GM19438 (cell line): ENCODE results near the gene TRIM22.
A peak's percentile ranks its signal among the peaks of the same experiment; 100 is the strongest.
"Not testable (repeated sequence)": the region's sequence is repeated elsewhere in the genome, so short reads cannot be mapped to it uniquely, and the experiment has no call there.

ENCODE experiments used
- ATAC-seq: cut with Tn5 transposase; IDR thresholded peaks from one replicate; pipeline ENCODE4 v1.9.1; 2021; ENCODE audit warnings: low read depth; ENCODE audit not compliant: unreplicated experiment

Gene TRIM22, protein sequence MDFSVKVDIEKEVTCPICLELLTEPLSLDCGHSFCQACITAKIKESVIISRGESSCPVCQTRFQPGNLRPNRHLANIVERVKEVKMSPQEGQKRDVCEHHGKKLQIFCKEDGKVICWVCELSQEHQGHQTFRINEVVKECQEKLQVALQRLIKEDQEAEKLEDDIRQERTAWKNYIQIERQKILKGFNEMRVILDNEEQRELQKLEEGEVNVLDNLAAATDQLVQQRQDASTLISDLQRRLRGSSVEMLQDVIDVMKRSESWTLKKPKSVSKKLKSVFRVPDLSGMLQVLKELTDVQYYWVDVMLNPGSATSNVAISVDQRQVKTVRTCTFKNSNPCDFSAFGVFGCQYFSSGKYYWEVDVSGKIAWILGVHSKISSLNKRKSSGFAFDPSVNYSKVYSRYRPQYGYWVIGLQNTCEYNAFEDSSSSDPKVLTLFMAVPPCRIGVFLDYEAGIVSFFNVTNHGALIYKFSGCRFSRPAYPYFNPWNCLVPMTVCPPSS

DNA sequence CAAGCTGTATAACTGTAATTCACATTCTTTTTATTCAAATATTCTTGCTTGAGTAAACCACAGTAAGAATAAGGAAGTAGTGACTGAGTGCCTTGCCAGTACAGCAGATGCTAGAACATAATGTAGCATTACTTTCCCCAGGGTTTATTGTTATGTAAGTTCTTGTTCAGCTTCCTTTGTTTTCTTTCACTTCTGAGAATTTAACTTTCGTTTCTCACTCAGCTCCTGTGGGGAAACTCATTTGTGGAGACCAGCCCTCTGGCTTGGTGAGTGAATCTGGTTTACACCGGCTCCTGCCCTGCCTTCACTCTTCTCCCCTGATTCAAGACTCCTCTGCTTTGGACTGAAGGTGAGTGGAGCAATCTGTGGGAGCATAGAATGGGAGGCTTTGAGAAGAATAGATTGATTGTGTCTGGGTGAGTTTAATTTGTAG is at the start of gene TRIM22:
Gene TRIM22 (plus strand): TSS at position 240 of the 433 bp plus-strand sequence. CDS start 6,443 bp downstream, outside the sequence.
- peak; percentile 63 for ATAC-seq

- no peak for ATAC-seq
Observed at GRCh38 chr11:5639953-5640352, 49.6 kb upstream of the TRIM22 start.

DNA sequence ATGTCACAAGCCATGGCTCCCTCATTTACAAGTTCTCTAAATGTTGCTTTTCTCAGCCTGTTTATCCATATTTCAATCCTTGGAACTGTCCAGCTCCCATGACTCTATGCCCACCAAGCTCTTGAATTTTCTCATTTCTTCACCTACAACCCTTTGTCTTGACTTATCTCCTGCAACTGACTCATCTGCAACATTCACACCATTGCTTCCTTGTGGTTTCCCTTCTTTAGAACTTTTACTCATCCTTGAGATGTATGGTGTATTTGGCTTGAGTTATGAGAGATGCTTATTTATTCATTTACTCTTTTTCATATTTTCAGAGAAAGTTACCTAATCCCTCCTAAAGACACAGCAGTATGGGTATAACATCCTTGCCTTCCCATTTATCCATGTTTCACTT is 46.0 kb upstream of the TRIM22 start:
- no peak for ATAC-seq

DNA sequence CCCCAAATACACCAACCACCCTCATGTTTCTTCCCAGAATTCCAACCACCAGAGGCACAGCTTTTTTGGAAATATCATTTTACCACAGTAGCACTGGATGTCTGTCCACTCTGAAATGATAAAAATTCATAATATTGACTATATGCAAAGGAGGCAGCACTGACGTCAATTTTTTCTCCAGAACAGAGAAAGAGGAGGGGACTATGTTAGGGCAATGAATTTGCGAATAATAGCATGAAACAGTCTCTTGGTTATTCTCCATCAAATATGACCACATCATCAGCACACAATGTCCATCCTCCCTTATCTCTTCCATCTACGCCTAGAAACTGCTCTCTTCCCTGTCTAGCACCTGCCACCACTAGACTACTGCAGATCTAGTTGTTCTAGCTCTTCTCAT is 43.5 kb upstream of the TRIM22 start:
- no peak for ATAC-seq

GRCh38 chr11:5655474-5655873 is 34.1 kb upstream of the TRIM22 start:
- ATAC-seq = no peak

GRCh38 chr11:5656956-5657355 is 32.6 kb upstream of the TRIM22 start:
- not testable (repeated sequence) for ATAC-seq

- ATAC-seq = no peak
Observed at GRCh38 chr11:5658318-5658717, 31.3 kb upstream of the TRIM22 start.

- no peak for ATAC-seq
Observed at GRCh38 chr11:5663511-5663910, 26.1 kb upstream of the TRIM22 start.

GRCh38 chr11:5665051-5665570 is 24.5 kb upstream of the TRIM22 start:
- ATAC-seq = no peak

GRCh38 chr11:5665746-5666401 is 23.7 kb upstream of the TRIM22 start:
- ATAC-seq = no peak

DNA sequence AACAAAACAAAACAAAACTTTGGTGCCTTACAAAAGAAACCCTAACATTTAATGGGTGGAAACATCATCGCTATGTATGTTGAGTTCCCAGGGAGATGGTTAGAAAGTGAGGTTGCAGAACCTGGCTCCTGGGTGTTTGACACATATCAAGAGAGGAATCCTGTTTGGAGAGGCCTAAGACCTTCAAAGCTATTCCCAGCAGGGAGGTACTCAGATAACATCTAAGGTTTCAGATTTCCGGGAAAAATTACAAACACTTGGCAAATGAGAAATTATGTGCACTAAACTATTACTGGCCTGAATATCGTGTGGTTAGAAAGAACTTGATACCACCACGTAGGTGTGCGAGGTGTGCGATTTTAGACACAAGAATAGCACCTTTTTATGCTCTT is 23.2 kb upstream of the TRIM22 start:
- no peak for ATAC-seq

DNA sequence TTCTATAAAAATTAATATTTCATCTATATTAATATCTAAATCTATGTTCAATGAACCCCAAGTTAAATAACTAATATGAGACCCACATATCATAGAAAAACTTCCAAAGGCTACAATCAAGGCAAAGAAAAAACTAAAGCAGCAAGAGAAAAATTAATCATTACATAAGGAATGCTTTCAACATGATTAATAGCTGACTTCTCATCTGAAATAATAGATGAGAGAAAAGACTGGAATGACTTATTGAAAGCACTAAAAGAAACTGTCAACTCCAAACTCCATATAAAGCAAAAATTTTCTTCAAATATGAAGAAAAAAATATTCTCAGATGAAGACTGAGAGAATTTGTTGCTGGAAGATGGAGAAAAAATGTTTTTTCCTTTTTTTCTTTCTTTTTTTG is 17.8 kb upstream of the TRIM22 start:
- ATAC-seq = no peak

DNA sequence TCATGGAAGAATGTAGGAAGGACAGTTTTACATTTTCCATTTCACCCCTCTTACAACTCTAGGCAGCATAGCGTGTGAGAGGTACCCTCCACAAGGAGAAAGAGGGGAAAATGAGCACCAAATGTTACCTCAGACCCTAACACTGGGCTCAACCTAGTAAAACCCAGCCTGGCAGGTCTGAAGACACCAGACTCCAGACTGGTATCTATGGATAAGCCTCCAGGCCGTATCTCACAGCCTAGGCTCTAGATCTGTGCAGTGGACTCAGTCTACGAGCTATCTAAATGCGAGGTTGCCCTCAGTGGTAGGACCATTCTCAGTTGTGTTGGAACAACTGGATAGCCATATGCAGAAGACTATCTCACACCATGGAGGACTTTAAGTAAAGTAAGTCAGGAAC is 15.2 kb upstream of the TRIM22 start:
- no peak for ATAC-seq

DNA sequence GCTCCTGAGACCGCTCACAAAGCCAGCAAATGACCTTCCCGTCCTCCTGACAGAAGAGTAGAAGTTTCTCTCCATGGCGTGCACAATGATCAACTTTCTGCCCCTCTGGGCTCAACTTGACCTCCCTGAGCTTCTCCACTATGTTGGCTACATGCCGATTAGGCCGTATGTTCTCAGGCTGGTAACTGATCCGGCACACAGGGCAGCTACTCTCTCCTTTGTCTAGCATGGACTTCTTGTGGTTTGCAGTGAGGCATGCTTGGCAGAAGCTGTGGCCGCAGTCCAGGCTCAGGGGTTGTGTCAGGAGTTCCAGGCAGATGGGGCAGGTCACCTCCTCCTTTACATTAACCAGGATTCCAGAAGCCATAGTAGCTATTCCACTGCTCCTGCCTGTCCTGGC is 9.8 kb upstream of the TRIM22 start:
- ATAC-seq = no peak

GRCh38 chr11:5682890-5683441 is 6.6 kb upstream of the TRIM22 start:
- not testable (repeated sequence) for ATAC-seq

GRCh38 chr11:5683620-5684019 is 6.0 kb upstream of the TRIM22 start:
- not testable (repeated sequence) for ATAC-seq

GRCh38 chr11:5684036-5684645 is 5.4 kb upstream of the TRIM22 start:
- ATAC-seq = peak; percentile 16

- ATAC-seq = peak; percentile 73
Observed at GRCh38 chr11:5684646-5685362, 4.8 kb upstream of the TRIM22 start, which contains the start of gene TRIM5. Gene TRIM5, minus strand, starts transcription at chr11:5685074. Its CDS starts 4,897 bp downstream, at chr11:5680177.

DNA sequence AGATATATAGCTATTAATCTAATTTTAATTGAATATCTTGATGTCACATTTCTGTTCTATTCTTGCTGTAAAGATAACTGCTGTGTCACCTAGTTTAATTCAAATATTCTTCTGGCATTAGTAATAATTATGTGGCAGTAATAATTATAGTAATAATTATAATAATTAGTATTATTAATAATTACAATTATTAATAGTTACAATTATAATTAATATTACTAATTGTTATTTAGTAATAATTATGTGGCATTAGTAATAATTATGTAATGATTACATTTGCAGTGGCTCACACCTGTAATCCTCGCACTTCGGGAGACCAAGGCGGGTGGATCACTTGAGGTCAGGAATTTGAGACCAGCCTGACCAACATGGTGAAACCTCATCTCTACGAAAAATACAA is 3.2 kb upstream of the TRIM22 start:
- ATAC-seq = no peak

DNA sequence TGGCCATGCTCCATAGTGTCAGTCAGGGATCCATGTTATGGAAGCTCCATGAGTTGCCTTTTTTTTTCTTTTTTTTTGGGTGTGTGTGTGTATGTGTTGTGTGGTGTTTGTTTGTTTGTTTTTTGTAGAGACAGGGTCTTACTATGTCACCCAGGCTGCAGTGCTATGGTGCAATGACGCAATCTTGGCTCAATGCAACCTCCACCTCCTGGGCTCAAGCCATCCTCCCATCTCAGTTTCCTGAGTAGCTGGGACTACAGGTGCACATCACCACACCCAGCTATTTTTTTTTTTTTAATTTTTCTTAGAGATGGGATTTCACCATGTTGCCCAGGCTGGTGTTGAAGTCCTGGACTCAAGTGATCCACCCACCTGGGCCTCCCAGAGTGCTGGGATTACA is 1.1 kb upstream of the TRIM22 start:
- ATAC-seq = no peak
